Neural cell (in vitro differentiated cells): ENCODE measurements around the gene BCOR. TPM values are rescaled to one million over a fixed set of nuclear protein-coding genes. Genes with fewer than 3 reads are reported as not detected.

Experiments
- H2AFZ ChIP-seq: fragments of 200-600, 300-800 bp; sonication (generic), shearing (Covaris generic); 2 replicates; pipeline ENCODE4 v1.6.0; 2014; ENCODE audit warnings: low read depth, mild to moderate bottlenecking, antibody characterized with exemption, low read length, moderate library complexity
- H3F3A ChIP-seq: fragments of 200-600 bp; shearing (Covaris generic); 2 replicates; pipeline ENCODE4 v1.6.1; 2016; ENCODE audit warnings: mild to moderate bottlenecking, moderate library complexity, mixed read lengths, antibody characterized with exemption, low read length; ENCODE audit not compliant: insufficient read depth, poor library complexity, severe bottlenecking
- H3K27ac ChIP-seq: fragments of 200-600, 300-800 bp; sonication (generic), shearing (Covaris generic); 2 replicates; pipeline ENCODE4 v1.5.1; 2014; ENCODE audit warnings: mild to moderate bottlenecking, low read length, moderate library complexity
- H3K27me3 ChIP-seq: fragments of 300-800, 200-600 bp; sonication (generic), shearing (Covaris generic); 2 replicates; pipeline ENCODE4 v1.6.0; 2014; ENCODE audit warnings: mild to moderate bottlenecking, low read depth, low read length, moderate library complexity; ENCODE audit not compliant: insufficient read depth
- H3K36me3 ChIP-seq: fragments of 300-800, 200-600 bp; sonication (generic), shearing (Covaris generic); 2 replicates; pipeline ENCODE4 v1.5.1; 2014; ENCODE audit warnings: mild to moderate bottlenecking, antibody characterized with exemption, low read length, moderate library complexity; ENCODE audit not compliant: insufficient read depth
- H3K4me2 ChIP-seq: fragments of 300-800, 200-600 bp; sonication (generic), shearing (Covaris generic); 2 replicates; pipeline ENCODE4 v1.6.0; 2014; ENCODE audit warnings: mild to moderate bottlenecking, low read length
- H3K4me3 ChIP-seq: fragments of 300-800, 200-600 bp; sonication (generic), shearing (Covaris generic); 2 replicates; pipeline ENCODE4 v1.5.1; 2014; ENCODE audit warnings: mild to moderate bottlenecking, low read length, moderate library complexity
- H3K79me2 ChIP-seq: fragments of 200-600 bp; shearing (Covaris generic); replicated peaks from 2 replicates; pipeline ENCODE4 v1.6.0; 2014; ENCODE audit warnings: mild to moderate bottlenecking, low read length, moderate library complexity; ENCODE audit not compliant: insufficient read depth
- H3K9ac ChIP-seq: fragments of 300-800, 200-600 bp; sonication (generic), shearing (Covaris generic); 2 replicates; pipeline ENCODE4 v1.6.1; 2016; ENCODE audit warnings: mild to moderate bottlenecking, low read length, mixed read lengths
- H3K9me2 ChIP-seq: fragments of 200-600 bp; shearing (Covaris generic); 2 replicates; pipeline ENCODE4 v1.6.1; 2016; ENCODE audit warnings: mild to moderate bottlenecking, low read length, mixed read lengths; ENCODE audit not compliant: insufficient read depth
- H3K9me3 ChIP-seq: fragments of 200-600, 300-800 bp; sonication (generic), shearing (Covaris generic); 2 replicates; pipeline ENCODE4 v1.6.1; 2016; ENCODE audit warnings: mild to moderate bottlenecking, mixed run types, low read length, moderate library complexity, mixed read lengths
- H4K20me1 ChIP-seq: fragments of 200-600 bp; shearing (Covaris generic); 2 replicates; pipeline ENCODE4 v1.6.1; 2016; ENCODE audit warnings: mild to moderate bottlenecking, mixed run types; ENCODE audit not compliant: insufficient read depth
- CTCF ChIP-seq: fragments of 450-650 bp; IDR thresholded peaks from 2 replicates; pipeline ENCODE4 v1.5.1; 2014; ENCODE audit warnings: antibody characterized with exemption, mild to moderate bottlenecking, moderate library complexity; ENCODE audit not compliant: poor library complexity, severe bottlenecking
- EP300 ChIP-seq: fragments of 450-650 bp; conservative IDR thresholded peaks from 2 replicates; pipeline ENCODE4 v1.6.1; 2014; ENCODE audit warnings: antibody characterized with exemption, mild to moderate bottlenecking, moderate library complexity; ENCODE audit not compliant: poor library complexity, severe bottlenecking
- EZH2 ChIP-seq: fragments of 200-600, 300-800 bp; shearing (Covaris generic), sonication (generic); IDR thresholded peaks from 2 replicates; pipeline ENCODE4 v1.6.1; 2014; ENCODE audit warnings: antibody characterized with exemption, low read length, borderline replicate concordance, mild to moderate bottlenecking; ENCODE audit not compliant: insufficient read depth, poor library complexity, severe bottlenecking
- MXI1 ChIP-seq: fragments of 450-650 bp; conservative IDR thresholded peaks from 2 replicates; pipeline ENCODE4 v1.6.1; 2014; ENCODE audit warnings: antibody characterized with exemption, mild to moderate bottlenecking; ENCODE audit not compliant: poor library complexity, severe bottlenecking
- POLR2AphosphoS5 ChIP-seq: IDR thresholded peaks from 2 replicates; pipeline ENCODE4 v1.6.1; 2012
- RAD21 ChIP-seq: fragments of 450-650 bp; conservative IDR thresholded peaks from 2 replicates; pipeline ENCODE4 v1.6.1; 2014; ENCODE audit warnings: antibody characterized with exemption, mild to moderate bottlenecking, moderate library complexity
- REST ChIP-seq: IDR thresholded peaks from 2 replicates; pipeline ENCODE4 v1.6.1; 2012; ENCODE audit warnings: borderline replicate concordance
- SMC3 ChIP-seq: fragments of 450-650 bp; conservative IDR thresholded peaks from 2 replicates; pipeline ENCODE4 v1.6.1; 2014; ENCODE audit warnings: antibody characterized with exemption, mild to moderate bottlenecking, moderate library complexity; ENCODE audit not compliant: poor library complexity
- TAF1 ChIP-seq: IDR thresholded peaks from 2 replicates; pipeline ENCODE4 v1.6.1; 2012; ENCODE audit warnings: low read depth
- polyA plus RNA-seq: library from polyadenylated mRNA; depleted of rRNA; stranded (reverse); fragments of >200 nt; gene quantifications from 2 replicates; pipeline ENCODE4 v1.2.3, GENCODE V29; 2014

BCOR gene
- polyA plus RNA-seq, 1 donor from 2014 or later, result 18.0 TPM

DNA sequence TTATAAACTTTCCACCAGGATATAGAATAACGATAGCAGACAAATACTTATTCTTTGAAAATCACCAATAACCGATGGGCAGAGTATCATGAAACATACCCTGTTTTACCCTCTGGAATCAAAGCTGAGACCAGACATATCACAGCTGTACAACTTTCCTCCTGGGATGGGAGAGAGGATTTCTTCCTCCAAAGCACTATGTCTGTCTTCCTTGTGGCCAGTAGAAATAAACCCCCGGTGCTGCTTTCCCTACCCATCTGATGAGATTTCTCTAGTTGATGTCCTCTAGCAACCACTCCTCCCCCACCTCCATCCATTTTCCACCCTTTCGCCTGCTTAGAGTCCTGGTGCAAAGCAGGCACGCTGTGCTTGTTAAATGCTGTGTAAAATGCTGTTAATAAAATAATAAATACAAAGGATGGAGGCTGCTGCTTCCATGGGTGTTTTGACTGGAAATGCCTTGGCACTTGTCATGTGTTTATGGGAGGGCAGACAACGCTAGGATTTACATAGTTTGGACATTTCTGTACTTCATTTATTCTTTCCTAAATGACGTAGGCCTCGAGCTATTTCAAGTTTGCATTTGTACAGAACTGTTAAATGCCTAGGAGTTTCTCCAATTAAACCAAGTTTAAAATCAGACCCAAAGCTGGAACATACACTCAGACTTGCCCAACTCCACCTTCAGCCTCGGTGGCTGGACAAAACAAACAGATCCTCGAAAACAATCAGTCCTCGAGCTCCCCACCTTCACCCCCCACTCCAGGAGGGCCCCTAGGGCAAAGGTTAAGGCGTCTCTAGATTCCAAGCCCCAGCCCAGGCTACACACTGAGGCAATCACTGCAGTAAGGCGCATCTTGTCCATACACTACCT is 10.1 kb downstream of the BCOR start:
- Histone ChIP-seq H3K4me2 (no peak overlapping the region), H3K9me3 (no peaks in the 10 kb centered on the region), H3K9ac (peak overlapping the region; percentile 57), H3K36me3 (no peaks in the 10 kb centered on the region), H3F3A (no peaks in the 10 kb centered on the region), H3K79me2 (peaks cover 86% of the 10 kb centered on the region), H4K20me1 (no peaks in the 10 kb centered on the region), H2AFZ (no peak overlapping the region), H3K4me3 (peak overlapping the region; percentile 51), H3K27ac (peak overlapping the region; percentile 61), H3K27me3 (no peaks in the 10 kb centered on the region), H3K9me2 (no peaks in the 10 kb centered on the region)
- TF ChIP-seq POLR2AphosphoS5, result no peak
- TF ChIP-seq EZH2, result no peak
- TF ChIP-seq REST, result no peak
- no peak for TF ChIP-seq RAD21
- no peak for TF ChIP-seq CTCF
- TF ChIP-seq TAF1, result no peak
- no peak for TF ChIP-seq EP300
- TF ChIP-seq SMC3, result no peak
- TF ChIP-seq MXI1, result no peak

DNA sequence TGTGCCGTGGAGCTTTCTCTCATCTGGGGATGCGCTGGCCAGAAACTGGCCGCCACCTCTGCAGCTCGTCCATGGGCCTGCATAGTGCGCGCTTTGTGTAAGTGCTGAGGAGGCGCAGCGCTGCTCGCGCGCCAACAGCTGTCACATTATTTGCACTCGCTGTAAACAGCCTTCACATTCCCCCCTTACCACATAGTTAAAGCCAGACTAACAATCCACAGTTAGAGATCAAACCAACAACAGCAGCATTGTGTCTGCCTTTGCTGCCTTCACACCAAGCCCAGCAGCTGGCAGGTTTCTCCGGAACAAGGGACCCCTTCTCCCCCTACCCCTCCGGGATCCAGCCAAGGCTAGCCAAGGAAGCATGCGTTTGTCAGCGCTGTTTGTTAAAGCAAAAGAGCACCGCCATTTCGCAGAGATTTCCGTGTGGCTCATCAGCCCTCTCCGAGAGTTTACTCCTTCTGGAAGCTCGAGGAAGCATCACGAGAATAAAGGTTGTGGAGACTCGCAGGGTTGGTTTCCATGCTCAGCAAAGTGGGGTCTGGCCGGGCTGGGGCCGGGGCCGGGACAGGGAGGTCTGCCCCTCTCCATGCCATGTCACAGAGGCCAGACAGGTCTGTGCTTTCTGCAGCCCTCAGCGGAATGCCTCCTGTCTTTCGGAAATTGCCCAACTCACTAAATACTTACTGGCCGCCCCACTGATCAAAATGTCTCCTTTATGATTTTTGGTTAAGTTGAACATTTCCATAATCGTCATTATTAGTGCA is 11.0 kb downstream of the BCOR start:
- Histone ChIP-seq H2AFZ (no peak overlapping the region), H3K36me3 (no peaks in the 10 kb centered on the region), H3K9ac (peak overlapping the region; percentile 23), H3K9me2 (no peaks in the 10 kb centered on the region), H3K4me2 (no peak overlapping the region), H4K20me1 (no peaks in the 10 kb centered on the region), H3K9me3 (no peaks in the 10 kb centered on the region), H3K27me3 (no peaks in the 10 kb centered on the region), H3K27ac (peak overlapping the region; percentile 20), H3K4me3 (peak overlapping the region; percentile 34), H3F3A (no peaks in the 10 kb centered on the region), H3K79me2 (peaks cover 83% of the 10 kb centered on the region)
- TF ChIP-seq EP300 (no peak), RAD21 (no peak), CTCF (no peak), POLR2AphosphoS5 (peak; percentile 66), EZH2 (no peak)
